ENCODE data around the gene PLA2G2D.

GRCh38 chr1:20153000-20153418 is 33.7 kb upstream of the PLA2G2D start:
- TF ChIP-seq, protein P1, sequence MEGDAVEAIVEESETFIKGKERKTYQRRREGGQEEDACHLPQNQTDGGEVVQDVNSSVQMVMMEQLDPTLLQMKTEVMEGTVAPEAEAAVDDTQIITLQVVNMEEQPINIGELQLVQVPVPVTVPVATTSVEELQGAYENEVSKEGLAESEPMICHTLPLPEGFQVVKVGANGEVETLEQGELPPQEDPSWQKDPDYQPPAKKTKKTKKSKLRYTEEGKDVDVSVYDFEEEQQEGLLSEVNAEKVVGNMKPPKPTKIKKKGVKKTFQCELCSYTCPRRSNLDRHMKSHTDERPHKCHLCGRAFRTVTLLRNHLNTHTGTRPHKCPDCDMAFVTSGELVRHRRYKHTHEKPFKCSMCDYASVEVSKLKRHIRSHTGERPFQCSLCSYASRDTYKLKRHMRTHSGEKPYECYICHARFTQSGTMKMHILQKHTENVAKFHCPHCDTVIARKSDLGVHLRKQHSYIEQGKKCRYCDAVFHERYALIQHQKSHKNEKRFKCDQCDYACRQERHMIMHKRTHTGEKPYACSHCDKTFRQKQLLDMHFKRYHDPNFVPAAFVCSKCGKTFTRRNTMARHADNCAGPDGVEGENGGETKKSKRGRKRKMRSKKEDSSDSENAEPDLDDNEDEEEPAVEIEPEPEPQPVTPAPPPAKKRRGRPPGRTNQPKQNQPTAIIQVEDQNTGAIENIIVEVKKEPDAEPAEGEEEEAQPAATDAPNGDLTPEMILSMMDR (IDR thresholded peaks at IDR 0.05): no peak
- no peak for TF ChIP-seq POLR2A (IDR thresholded peaks at IDR 0.05)
